GF-D8 (cell line): ENCODE data around the gene TRIM69.
"Not testable (repeated sequence)": the region's sequence is repeated elsewhere in the genome, so short reads cannot be mapped to it uniquely, and the experiment has no call there.

Source experiments
- DNase-seq: peaks from one replicate; lab custom pipeline; 2025; lab: John Stamatoyannopoulos, UW

Gene TRIM69

GRCh38 chr15:44739222-44739847 lies 3.0 kb downstream of the TRIM69 start:
- DNase-seq, result not testable (repeated sequence)

DNA sequence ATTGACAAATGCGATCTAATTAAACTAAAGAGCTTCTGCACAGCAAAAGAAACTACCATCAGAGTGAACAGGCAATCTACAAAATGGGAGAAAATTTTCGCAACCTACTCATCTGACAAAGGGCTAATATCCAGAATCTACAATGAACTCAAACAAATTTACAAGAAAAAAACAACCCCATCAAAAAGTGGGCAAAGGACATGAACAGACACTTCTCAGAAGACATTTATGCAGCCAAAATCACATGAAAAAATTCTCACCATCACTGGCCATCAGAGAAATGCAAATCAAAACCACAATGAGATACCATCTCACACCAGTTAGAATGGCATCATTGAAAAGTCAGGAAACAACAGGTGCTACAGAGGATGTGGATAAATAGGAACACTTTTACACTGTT lies 7.1 kb downstream of the TRIM69 start:
- not testable (repeated sequence) for DNase-seq

DNA sequence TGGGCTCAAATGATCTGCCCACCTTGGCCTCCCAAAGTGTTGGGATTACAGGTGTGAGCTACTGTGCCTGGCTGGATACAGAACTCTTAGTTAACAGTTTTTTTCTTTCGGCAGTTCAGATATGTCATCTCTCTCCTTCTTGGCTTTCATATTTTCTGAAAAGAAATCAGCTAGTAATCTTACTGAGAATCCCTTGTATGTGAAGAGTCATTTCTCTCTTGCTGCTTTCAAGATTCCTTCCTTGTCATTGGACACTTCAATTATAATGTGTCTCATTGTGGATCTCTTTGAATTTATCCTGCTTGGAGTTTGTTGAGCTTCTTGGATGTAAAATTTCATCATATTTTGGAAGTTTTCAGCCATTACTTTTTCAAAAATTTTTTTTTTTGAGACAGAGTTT lies 17.0 kb downstream of the TRIM69 start:
- no peak for DNase-seq

- DNase-seq, result no peak
These were observed 26.9 kb downstream of the TRIM69 start for GRCh38 chr15:44763187-44763586.

GRCh38 chr15:44763848-44764247 lies 27.5 kb downstream of the TRIM69 start:
- DNase-seq, result no peak

DNA sequence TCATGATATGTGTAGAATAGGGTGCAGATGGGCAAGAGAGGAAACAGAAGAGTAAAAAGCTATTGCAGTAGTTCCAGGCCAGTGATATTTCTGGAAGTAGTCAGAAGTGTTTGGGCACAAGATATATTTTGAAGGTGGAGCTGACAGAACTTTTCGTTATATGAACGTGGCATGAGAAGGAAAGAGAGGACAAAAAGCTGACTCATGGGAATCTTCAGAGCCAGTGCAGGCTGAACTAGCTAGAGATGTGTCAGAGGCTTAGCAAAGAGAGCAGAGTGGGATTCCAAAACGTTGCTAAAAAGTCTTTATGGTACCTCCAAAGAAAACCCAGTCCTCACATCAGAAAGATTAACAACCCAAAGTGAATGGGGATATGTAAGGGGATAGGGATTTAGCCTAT lies 28.7 kb downstream of the TRIM69 start:
- DNase-seq, result no peak

DNA sequence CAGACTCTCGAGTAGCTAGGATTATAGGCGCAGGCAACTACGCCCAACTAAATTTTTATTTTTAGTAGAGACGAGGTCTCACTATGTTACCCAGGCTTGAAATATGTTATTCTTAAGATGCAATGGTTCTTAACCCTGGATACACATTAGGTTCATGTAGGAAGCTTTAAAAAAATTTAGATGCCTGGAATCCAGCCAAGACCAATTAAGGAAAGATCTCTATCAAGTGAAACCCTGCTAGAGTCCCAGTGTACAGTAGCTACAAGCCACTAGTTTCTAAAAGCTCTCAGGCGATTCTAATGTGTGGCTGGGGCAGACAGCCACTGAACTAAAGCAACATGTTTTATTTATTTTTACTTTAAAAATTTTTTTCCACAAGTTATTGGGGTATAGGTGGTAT lies 33.2 kb downstream of the TRIM69 start:
- no peak for DNase-seq

DNA sequence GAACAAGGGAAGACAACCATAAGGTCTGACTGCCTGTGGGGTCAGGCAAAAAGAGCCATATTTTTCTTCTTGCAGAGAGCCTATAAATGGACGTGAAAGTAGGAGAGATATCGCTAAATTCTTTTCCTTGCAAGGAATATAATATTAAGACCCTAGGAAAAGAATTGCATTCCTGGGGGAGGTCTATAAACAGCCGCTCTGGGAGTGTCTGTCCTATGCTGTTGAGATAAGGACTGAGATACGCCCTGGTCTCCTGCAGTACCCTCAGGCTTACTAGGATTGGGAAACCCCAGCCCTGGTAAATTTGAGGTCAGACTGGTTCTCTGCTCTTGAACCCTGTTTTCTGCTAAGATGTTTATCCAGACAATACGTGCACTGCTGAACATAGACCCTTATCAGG lies 34.4 kb downstream of the TRIM69 start:
- DNase-seq, result not testable (repeated sequence)

- no peak for DNase-seq
These were observed 39.6 kb downstream of the TRIM69 start for GRCh38 chr15:44775953-44776352.

GRCh38 chr15:44779761-44780160 lies 43.4 kb downstream of the TRIM69 start:
- DNase-seq, result no peak

- no peak for DNase-seq
These were observed 44.3 kb downstream of the TRIM69 start for GRCh38 chr15:44780608-44781007.

DNA sequence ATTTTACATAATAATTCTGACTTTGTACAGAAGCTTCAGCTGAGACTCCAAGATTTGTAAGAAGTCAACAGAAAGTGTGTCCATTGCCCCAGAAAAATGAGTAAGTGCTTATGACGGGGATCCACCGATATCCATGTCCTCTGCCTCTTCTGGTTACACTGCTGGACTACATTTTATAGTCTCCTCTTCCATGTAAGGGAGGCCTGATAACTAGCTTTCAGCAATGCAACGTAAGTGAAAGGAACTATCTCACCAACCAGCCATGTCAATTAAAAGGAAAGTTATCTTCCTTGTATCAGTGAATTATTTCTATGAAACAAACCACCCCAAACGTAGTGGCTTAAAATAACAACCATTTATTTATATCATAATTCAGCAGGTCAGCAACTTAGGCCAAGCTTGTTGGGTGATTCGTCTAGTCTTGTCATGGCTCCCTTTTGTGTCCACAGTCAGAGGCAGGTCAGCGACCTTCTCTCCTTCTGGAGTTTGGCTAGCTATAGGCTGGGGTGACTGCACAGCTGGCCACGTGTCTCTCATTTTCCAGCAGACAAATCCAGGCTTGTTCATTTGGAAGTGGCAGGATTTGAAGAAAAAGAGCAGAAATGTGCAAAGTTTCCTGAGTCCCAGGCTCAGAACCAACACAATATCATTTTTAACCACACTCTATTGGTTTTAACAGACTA lies 44.9 kb downstream of the TRIM69 start:
- DNase-seq, result no peak

DNA sequence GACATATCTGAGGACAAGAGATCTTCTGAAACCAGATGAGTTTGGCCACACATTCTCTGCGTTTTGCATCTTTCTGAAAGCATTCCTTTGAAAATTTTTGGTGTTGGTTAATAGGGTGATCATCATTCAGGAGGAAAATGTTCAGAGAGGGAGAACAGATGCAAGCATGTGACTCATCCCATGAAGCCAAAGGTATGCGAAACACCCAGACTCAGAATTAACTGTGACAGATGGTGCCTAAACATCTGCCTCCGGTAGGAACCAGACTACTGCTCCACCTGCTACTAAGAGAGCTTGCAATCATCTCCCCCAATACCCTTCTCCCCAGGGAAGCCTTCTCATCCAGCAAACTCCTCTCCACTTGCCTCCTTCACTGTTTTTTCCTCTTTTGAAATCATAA lies 46.2 kb downstream of the TRIM69 start:
- no peak for DNase-seq

DNA sequence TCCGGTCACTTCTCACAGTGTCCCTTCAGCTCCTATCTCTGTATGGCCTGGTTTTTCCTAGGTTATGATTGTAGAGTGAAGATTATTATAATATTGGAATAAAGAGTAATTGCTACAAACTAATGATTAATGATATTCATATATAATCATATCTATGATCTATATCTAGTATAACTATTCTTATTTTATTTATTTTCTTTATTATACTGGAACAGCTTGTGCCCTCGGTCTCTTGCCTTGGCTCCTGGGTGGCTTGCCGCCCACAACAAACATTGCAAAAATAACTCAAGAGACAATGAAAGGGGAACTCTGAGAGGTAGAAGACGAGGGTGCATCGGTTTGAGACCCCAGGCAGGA lies 48.6 kb downstream of the TRIM69 start:
- not testable (repeated sequence) for DNase-seq

DNA sequence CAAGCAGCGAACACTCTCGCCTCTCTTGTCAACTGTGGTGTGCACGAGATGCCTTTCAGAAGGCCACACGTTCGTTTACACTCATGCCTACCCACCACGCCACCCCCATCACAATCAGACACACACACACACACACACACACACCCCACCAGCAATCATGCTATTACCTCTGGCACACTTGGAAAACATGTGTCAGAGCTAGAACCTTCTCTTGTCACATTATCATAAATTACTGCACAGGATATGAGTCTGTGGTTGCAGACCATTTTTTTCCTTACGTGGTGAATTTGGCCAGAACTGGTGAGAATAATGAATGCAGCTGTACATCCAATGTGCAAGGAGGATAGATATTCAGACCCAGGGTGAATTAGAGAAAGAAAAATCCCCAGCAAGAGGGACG lies 52.4 kb downstream of the TRIM69 start:
- DNase-seq, result no peak

GRCh38 chr15:44790215-44790614 lies 53.9 kb downstream of the TRIM69 start:
- no peak for DNase-seq

DNA sequence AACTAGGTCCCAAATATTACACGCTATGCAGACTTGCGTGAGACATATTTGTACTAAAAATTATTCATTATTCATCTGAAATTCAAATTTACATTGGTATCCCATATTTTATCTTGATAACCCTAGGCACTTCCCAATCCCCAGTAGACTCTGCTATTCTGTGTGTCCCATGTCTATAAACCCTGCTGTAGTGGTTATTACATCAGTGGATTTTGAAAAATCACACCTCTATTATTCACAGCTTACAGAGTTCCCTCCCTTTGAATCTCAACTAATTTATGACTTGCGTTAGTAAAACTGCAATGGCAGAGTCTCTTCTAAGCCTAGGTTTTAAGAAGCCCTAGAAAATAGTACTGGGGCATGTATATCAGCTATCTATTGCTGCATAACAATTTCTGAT lies 54.3 kb downstream of the TRIM69 start:
- DNase-seq, result no peak

GRCh38 chr15:44792715-44793114 lies 56.4 kb downstream of the TRIM69 start:
- DNase-seq, result no peak

DNA sequence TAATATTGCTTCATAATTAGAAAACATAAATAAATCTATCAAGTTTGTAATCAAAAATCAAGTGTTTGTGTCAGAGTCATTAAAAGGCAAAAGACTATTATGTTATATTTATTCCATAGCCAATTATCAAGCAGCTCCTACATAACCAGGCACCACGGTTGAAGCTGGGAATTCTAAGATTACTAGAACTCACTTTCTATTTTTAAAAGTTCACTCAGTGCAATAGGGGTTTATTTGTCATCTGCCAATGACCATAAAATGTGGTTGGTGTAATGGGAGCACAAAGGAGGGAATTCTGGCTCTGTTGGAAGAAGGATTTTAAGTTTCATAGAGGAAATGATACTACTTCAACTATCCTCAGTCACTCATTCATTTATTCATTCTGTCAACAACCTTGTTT lies 57.7 kb downstream of the TRIM69 start:
- no peak for DNase-seq

DNA sequence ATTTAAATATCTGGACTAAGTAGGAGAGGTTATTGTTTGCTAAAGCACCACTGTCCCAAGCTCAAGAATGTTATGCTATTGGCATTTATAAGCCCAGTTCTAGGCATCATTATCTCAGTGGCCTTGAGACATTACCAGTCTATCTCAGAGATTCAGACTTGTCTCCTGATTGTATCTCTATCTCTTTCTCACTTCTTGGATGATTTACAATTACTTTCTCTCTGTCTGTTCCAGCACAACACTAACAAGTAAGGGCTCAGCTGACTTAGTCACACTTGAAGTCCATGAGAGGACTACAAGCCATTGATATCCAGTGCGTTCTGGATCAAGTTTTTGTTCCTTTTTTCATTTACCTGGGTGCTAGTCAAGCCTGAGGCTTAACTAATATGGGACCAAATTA lies 60.2 kb downstream of the TRIM69 start:
- no peak for DNase-seq

GRCh38 chr15:44798826-44799225 lies 62.5 kb downstream of the TRIM69 start:
- no peak for DNase-seq

DNA sequence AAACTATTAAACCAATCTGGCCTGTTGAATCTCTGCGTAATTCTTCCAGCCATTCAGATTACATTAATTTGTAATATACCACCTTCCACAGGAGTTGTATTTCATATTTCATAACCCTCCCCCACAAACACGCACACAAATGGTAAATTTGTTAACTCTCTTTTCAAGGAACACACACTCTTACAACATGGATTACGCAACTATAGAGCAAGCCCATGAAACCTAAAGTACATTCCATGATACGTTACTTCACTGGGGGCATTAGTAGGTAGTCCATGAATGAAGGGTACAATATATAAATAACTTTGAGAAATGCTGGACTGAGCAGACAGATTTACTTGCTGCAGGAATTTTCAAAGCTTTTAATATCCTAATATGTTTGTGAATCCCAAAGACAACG lies 65.0 kb downstream of the TRIM69 start:
- no peak for DNase-seq

- no peak for DNase-seq
These were observed 65.5 kb downstream of the TRIM69 start for GRCh38 chr15:44801797-44802196.

- no peak for DNase-seq
These were observed 66.0 kb downstream of the TRIM69 start for GRCh38 chr15:44802336-44802735.
